ENCODE measurements around the gene AQP3.

- TF ChIP-seq CTCF (IDR thresholded peaks at IDR 0.05) (no peak), POLR2A (IDR thresholded peaks at IDR 0.05) (no peak)
Observed at GRCh38 chr9:33430942-33431341, 16.5 kb downstream of the AQP3 start.
